Measurements from ENCODE around the gene VPS25. TPM values are rescaled to one million over a fixed set of nuclear protein-coding genes. Genes with fewer than 3 reads are reported as not detected.

Gene VPS25
- total RNA-seq, 2 donors from 2014 or later, result 114 to 126 TPM

DNA sequence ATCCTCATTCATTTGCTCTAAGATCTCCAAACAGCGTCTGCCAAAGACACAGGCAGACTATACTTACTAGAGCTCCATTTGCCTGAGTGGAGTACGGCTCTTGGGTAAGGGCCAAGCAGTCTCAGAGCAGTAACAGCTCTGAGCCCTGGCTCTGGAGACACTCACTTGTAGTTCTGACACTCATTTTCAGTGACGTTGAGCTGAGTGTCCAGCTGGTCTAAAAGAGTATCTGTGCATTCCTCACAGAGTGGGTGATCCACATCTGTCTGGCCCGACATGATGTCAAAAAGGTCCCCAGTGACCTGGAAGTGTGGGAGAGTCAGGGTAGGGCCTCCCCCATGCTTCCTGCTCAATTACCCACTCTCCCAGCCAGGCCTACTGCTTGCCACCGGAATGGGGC is 45.1 kb downstream of the VPS25 start:
- no peak overlapping the region for H3K4me3 ChIP-seq (ENCODE audit: low read length)
- no peaks in the 10 kb centered on the region for H3K9me3 Mint-ChIP-seq
- peaks cover 70% of the 10 kb centered on the region for H3K36me3 ChIP-seq (ENCODE audit: control insufficient read depth, insufficient read depth, low read length)
- H3K9me3 ChIP-seq (ENCODE audit: control insufficient read depth, low read length), result no peaks in the 10 kb centered on the region
- peaks cover 3% of the 10 kb centered on the region for H3K4me1 Mint-ChIP-seq
- no peak overlapping the region for H3K27ac ChIP-seq (ENCODE audit: low read depth, low read length)
- no peak overlapping the region for H3K27ac Mint-ChIP-seq
- no peaks in the 10 kb centered on the region for H3K27me3 Mint-ChIP-seq (ENCODE audit: insufficient read depth)
- no peak overlapping the region for H3K4me3 Mint-ChIP-seq
- peaks cover 64% of the 10 kb centered on the region for H3K36me3 Mint-ChIP-seq (ENCODE audit: low read depth)
- no peaks in the 10 kb centered on the region for H3K4me1 ChIP-seq (ENCODE audit: control insufficient read depth, insufficient read depth, low read length)
- no peaks in the 10 kb centered on the region for H3K27me3 ChIP-seq (ENCODE audit: control insufficient read depth, insufficient read depth, low read length, poor library complexity, severe bottlenecking)
- no peak overlapping the region for H3K9ac ChIP-seq (ENCODE audit: extremely low read depth, low read length, poor library complexity, severe bottlenecking)
- WGBS, 2 experiments (ENCODE audit: insufficient coverage in 1 of 2, insufficient read length in 1 of 2), result 95 to 96% methylated on average over 5 of the region's 5 CpGs
- no peak for DNase-seq
- TF ChIP-seq, protein P1, sequence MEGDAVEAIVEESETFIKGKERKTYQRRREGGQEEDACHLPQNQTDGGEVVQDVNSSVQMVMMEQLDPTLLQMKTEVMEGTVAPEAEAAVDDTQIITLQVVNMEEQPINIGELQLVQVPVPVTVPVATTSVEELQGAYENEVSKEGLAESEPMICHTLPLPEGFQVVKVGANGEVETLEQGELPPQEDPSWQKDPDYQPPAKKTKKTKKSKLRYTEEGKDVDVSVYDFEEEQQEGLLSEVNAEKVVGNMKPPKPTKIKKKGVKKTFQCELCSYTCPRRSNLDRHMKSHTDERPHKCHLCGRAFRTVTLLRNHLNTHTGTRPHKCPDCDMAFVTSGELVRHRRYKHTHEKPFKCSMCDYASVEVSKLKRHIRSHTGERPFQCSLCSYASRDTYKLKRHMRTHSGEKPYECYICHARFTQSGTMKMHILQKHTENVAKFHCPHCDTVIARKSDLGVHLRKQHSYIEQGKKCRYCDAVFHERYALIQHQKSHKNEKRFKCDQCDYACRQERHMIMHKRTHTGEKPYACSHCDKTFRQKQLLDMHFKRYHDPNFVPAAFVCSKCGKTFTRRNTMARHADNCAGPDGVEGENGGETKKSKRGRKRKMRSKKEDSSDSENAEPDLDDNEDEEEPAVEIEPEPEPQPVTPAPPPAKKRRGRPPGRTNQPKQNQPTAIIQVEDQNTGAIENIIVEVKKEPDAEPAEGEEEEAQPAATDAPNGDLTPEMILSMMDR (conservative IDR thresholded peaks at IDR 0.05), result no peak

DNA sequence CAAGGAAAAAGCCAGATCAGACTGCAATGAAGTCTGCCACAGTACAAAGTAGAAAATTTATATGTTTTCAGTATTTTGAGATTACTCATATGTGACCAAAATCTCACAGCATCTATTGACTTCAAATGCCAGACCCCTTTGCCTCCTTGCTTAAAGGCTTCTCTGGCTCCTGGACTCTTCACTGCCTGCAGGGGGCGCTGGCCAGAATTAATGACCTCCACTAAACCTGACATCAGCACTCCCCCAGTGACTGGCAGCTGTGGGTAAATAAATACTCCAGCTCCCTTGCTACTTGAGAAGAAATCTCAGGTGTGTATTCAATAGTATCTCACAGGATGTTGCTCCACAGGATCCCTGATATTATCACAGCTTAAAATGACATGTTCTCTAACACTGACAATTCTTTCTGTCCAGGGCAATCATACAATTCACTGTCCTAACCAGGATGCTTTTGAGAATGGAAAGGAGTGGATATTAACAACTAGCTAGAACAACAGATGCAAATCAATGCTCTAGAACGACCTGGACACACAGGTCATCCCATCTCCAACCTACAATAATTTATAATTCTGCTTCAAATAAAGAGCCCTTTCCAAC is 46.8 kb downstream of the VPS25 start:
- DNase-seq, result peak; percentile 96
- no peaks in the 10 kb centered on the region for H3K4me1 ChIP-seq (ENCODE audit: control insufficient read depth, insufficient read depth, low read length)
- H3K27me3 ChIP-seq (ENCODE audit: control insufficient read depth, insufficient read depth, low read length, poor library complexity, severe bottlenecking), result no peaks in the 10 kb centered on the region
- WGBS, 2 experiments (ENCODE audit: insufficient coverage in 1 of 2, insufficient read length in 1 of 2), result 14 to 28% methylated on average over 2 of the region's 2 CpGs
- Mint-ChIP-seq H3K27me3 (ENCODE audit: insufficient read depth) (no peaks in the 10 kb centered on the region), H3K36me3 (ENCODE audit: low read depth) (peaks cover 53% of the 10 kb centered on the region), H3K4me1 (peaks cover 7% of the 10 kb centered on the region), H3K27ac (peak overlapping the region; percentile 67), H3K9me3 (no peaks in the 10 kb centered on the region), H3K4me3 (no peak overlapping the region)
- TF ChIP-seq, protein P1 (conservative IDR thresholded peaks at IDR 0.05), result peak; percentile 97
- no peak overlapping the region for H3K27ac ChIP-seq (ENCODE audit: low read depth, low read length)
- no peak overlapping the region for H3K4me3 ChIP-seq (ENCODE audit: low read length)
- no peaks in the 10 kb centered on the region for H3K9me3 ChIP-seq (ENCODE audit: control insufficient read depth, low read length)
- H3K36me3 ChIP-seq (ENCODE audit: control insufficient read depth, insufficient read depth, low read length), result peaks cover 54% of the 10 kb centered on the region
- H3K9ac ChIP-seq (ENCODE audit: extremely low read depth, low read length, poor library complexity, severe bottlenecking), result no peak overlapping the region

DNA sequence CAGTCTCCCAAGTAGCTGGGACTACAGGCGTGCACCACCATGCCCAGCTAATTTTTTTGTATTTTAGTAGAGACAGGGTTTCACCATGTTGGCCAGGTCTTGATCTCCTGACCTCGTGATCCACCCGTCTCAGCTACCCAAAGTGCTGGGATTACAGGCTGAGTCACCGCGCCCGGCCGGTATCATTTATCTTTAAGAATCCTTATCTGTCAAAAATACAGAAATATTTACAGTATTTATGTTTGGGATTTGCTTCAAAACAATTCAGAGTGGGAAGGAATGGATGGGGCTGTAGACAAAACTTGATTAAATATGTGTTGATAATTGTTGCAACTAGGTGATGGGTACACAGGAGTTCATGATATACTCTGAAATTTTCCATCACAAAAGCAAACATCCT is 47.9 kb downstream of the VPS25 start:
- 96 to 100% methylated on average over 1 to 7 of the region's 7 CpGs for WGBS, 2 experiments (ENCODE audit: insufficient coverage in 1 of 2, insufficient read length in 1 of 2)
- H3K36me3 ChIP-seq (ENCODE audit: control insufficient read depth, insufficient read depth, low read length), result peaks cover 43% of the 10 kb centered on the region
- no peaks in the 10 kb centered on the region for H3K27me3 ChIP-seq (ENCODE audit: control insufficient read depth, insufficient read depth, low read length, poor library complexity, severe bottlenecking)
- TF ChIP-seq, protein P1 (conservative IDR thresholded peaks at IDR 0.05), result no peak
- H3K4me3 ChIP-seq (ENCODE audit: low read length), result no peak overlapping the region
- Mint-ChIP-seq H3K36me3 (ENCODE audit: low read depth) (peaks cover 43% of the 10 kb centered on the region), H3K4me1 (peaks cover 7% of the 10 kb centered on the region), H3K27me3 (ENCODE audit: insufficient read depth) (no peaks in the 10 kb centered on the region), H3K9me3 (no peaks in the 10 kb centered on the region), H3K27ac (no peak overlapping the region), H3K4me3 (no peak overlapping the region)
- no peak for DNase-seq
- no peaks in the 10 kb centered on the region for H3K9me3 ChIP-seq (ENCODE audit: control insufficient read depth, low read length)
- no peak overlapping the region for H3K27ac ChIP-seq (ENCODE audit: low read depth, low read length)
- no peaks in the 10 kb centered on the region for H3K4me1 ChIP-seq (ENCODE audit: control insufficient read depth, insufficient read depth, low read length)
- no peak overlapping the region for H3K9ac ChIP-seq (ENCODE audit: extremely low read depth, low read length, poor library complexity, severe bottlenecking)
